IMR-90 (cell line): ENCODE measurements around the gene HMG20A. TPM values are rescaled to one million over a fixed set of nuclear protein-coding genes. Genes with fewer than 3 reads are reported as not detected.

Source experiments
- ATAC-seq: fragments of 200-7000 bp; cut with Tn5 transposase; 2 replicates; pipeline ENCODE4 v1.9.1; 2020; ENCODE audit warnings: low read depth, mild to moderate bottlenecking, moderate library complexity
- Bru-seq: library from RNA; stranded (reverse); fragments of 400-500 nt; gene quantifications from one replicate; lab custom pipeline; 2021; lab: Mats Ljungman, UMichigan
- BruChase-seq, 2 experiments: library from RNA; stranded (reverse); fragments of 400-500 nt; gene quantifications; one replicate each; lab custom pipeline; 2021; lab: Mats Ljungman, UMichigan
- BruUV-seq: library from RNA; stranded (reverse); fragments of 400-500 nt; replicated peaks from 2 replicates; lab custom pipeline; 2021; lab: Mats Ljungman, UMichigan
- CTCF ChIA-PET: fragments of 300-600 bp; formaldehyde crosslinking; extraction: SDS; loops from one replicate; lab custom pipeline; 2021; ENCODE audit warnings: antibody characterized with exemption; lab: Yijun Ruan, JAX
- POLR2A ChIA-PET: fragments of 300-600 bp; sonication (Branson Sonifier 250); formaldehyde crosslinking; loops from one replicate; lab custom pipeline; 2022; ENCODE audit warnings: antibody characterized with exemption; ENCODE audit not compliant: unreplicated experiment; lab: Charles Lee
- DNase-seq: peaks from one replicate; pipeline ENCODE4 v3.0.0; 2013
- H2AFZ ChIP-seq: replicated peaks from 2 replicates; pipeline ENCODE3; 2013; ENCODE audit warnings: low read length, mild to moderate bottlenecking; ENCODE audit not compliant: poor library complexity
- H2AK5ac ChIP-seq: 2 replicates; pipeline ENCODE4 v1.6.1; 2013; ENCODE audit warnings: low read depth, low read length, inconsistent platforms
- H2AK9ac ChIP-seq: replicated peaks from 2 replicates; pipeline ENCODE3; 2013; ENCODE audit warnings: mild to moderate bottlenecking, low read depth, low read length, moderate library complexity; ENCODE audit not compliant: poor library complexity
- H2BK120ac ChIP-seq: 2 replicates; pipeline ENCODE4 v1.6.1; 2013; ENCODE audit warnings: low read depth, low read length, inconsistent platforms
- H2BK15ac ChIP-seq: 3 replicates; pipeline ENCODE4 v1.6.1; 2013; ENCODE audit warnings: low read depth, low read length, inconsistent platforms
- H2BK20ac ChIP-seq: 2 replicates; pipeline ENCODE4 v1.6.1; 2013; ENCODE audit warnings: low read depth, mild to moderate bottlenecking, inconsistent platforms, low read length, moderate library complexity
- H2BK5ac ChIP-seq: 2 replicates; pipeline ENCODE4 v1.6.1; 2013; ENCODE audit warnings: mild to moderate bottlenecking, low read depth, low read length, inconsistent platforms; ENCODE audit not compliant: poor library complexity, severe bottlenecking
- H3K14ac ChIP-seq: replicated peaks from 2 replicates; pipeline ENCODE4 v1.6.1; 2013; ENCODE audit warnings: low read depth, low read length, inconsistent platforms
- H3K18ac ChIP-seq: 2 replicates; pipeline ENCODE4 v1.6.1; 2013; ENCODE audit warnings: low read depth, low read length, control low read depth
- H3K23ac ChIP-seq: 2 replicates; pipeline ENCODE4 v1.6.1; 2013; ENCODE audit warnings: low read depth, low read length, inconsistent platforms
- H3K27ac ChIP-seq: 2 replicates; pipeline ENCODE4 v1.5.1; 2013; ENCODE audit warnings: mild to moderate bottlenecking, control low read depth, low read length; ENCODE audit not compliant: insufficient read depth
- H3K27me3 ChIP-seq: 2 replicates; pipeline ENCODE4 v1.6.1; 2013; ENCODE audit warnings: low read length; ENCODE audit not compliant: control insufficient read depth, insufficient read depth
- H3K36me3 ChIP-seq: 2 replicates; pipeline ENCODE4 v1.6.1; 2013; ENCODE audit warnings: low read length, mixed read lengths; ENCODE audit not compliant: control insufficient read depth, insufficient read depth
- H3K4ac ChIP-seq: 2 replicates; pipeline ENCODE4 v1.6.1; 2013; ENCODE audit warnings: low read depth, low read length, inconsistent platforms
- H3K4me1 ChIP-seq: 2 replicates; pipeline ENCODE4 v1.6.1; 2013; ENCODE audit warnings: low read length, mixed read lengths; ENCODE audit not compliant: control insufficient read depth, insufficient read depth
- H3K4me2 ChIP-seq: 2 replicates; pipeline ENCODE4 v1.6.1; 2013; ENCODE audit warnings: low read depth, mild to moderate bottlenecking, control low read depth, low read length, moderate library complexity
- H3K4me3 ChIP-seq: 2 replicates; pipeline ENCODE4 v1.5.1; 2013; ENCODE audit warnings: low read depth, mild to moderate bottlenecking, control low read depth, low read length, moderate library complexity; ENCODE audit not compliant: insufficient read depth
- H3K56ac ChIP-seq: 2 replicates; pipeline ENCODE4 v1.6.1; 2013; ENCODE audit warnings: low read length, inconsistent platforms; ENCODE audit not compliant: insufficient read depth; ENCODE audit errors: extremely low read depth
- H3K79me1 ChIP-seq, 2 experiments: 2 replicates each; pipeline ENCODE4 v1.6.1; 2013; ENCODE audit warnings: low read length in 2 of 2, inconsistent platforms in 1 of 2, low read depth in 1 of 2
- H3K9ac ChIP-seq: 2 replicates; pipeline ENCODE4 v1.6.1; 2013; ENCODE audit warnings: low read depth, low read length, control low read depth
- H3K9me1 ChIP-seq: 2 replicates; pipeline ENCODE4 v1.6.1; 2013; ENCODE audit warnings: low read length, inconsistent platforms; ENCODE audit not compliant: insufficient read depth
- H3K9me3 ChIP-seq: 2 replicates; pipeline ENCODE4 v1.6.1; 2013; ENCODE audit warnings: low read length; ENCODE audit not compliant: control insufficient read depth, insufficient read depth
- H4K20me1 ChIP-seq: 2 replicates; pipeline ENCODE4 v1.6.1; 2013; ENCODE audit warnings: low read length, inconsistent platforms; ENCODE audit not compliant: insufficient read depth
- H4K5ac ChIP-seq: 2 replicates; pipeline ENCODE4 v1.6.1; 2013; ENCODE audit warnings: mild to moderate bottlenecking, low read depth, low read length, control low read depth
- H4K8ac ChIP-seq, 2 experiments: 2 replicates each; pipeline ENCODE4 v1.6.1; 2013; ENCODE audit warnings: low read depth in 2 of 2, low read length in 2 of 2, control low read depth in 1 of 2, inconsistent platforms in 1 of 2
- H4K91ac ChIP-seq: 2 replicates; pipeline ENCODE4 v1.6.1; 2013; ENCODE audit warnings: low read depth, low read length, inconsistent platforms; ENCODE audit not compliant: insufficient read depth
- CEBPB ChIP-seq: IDR thresholded peaks from 2 replicates; pipeline ENCODE4 v1.6.1; 2012; ENCODE audit warnings: low read depth, low read length, improper control_type of control experiment
- FOS ChIP-seq: fragments of 150-350 bp; IDR thresholded peaks from 2 replicates; pipeline ENCODE4 v1.6.1; 2016; ENCODE audit warnings: low read depth, low read length
- MAFK ChIP-seq: IDR thresholded peaks from 2 replicates; pipeline ENCODE4 v1.6.1; 2012; ENCODE audit warnings: low read depth, low read length, improper control_type of control experiment
- MAZ ChIP-seq: IDR thresholded peaks from 2 replicates; pipeline ENCODE4 v1.6.1; 2012; ENCODE audit warnings: low read depth, mild to moderate bottlenecking, low read length, improper control_type of control experiment, moderate library complexity, borderline replicate concordance
- POLR2A ChIP-seq: IDR thresholded peaks from 2 replicates; pipeline ENCODE4 v1.6.1; 2012; ENCODE audit warnings: mild to moderate bottlenecking, low read depth, low read length
- RCOR1 ChIP-seq: IDR thresholded peaks from 2 replicates; pipeline ENCODE4 v1.6.1; 2012; ENCODE audit warnings: mild to moderate bottlenecking, low read length, improper control_type of control experiment; ENCODE audit not compliant: insufficient replicate concordance
- SMC3 ChIP-seq: fragments of 150-350 bp; IDR thresholded peaks from 2 replicates; pipeline ENCODE4 v1.6.1; 2016; ENCODE audit warnings: low read depth, mild to moderate bottlenecking, antibody characterized with exemption, low read length, moderate library complexity
- WGBS, 2 experiments: methylation state at CpG; one replicate each; pipeline versions ENCODE4 v1.1.5 to v1.1.7; 2013; ENCODE audit warnings: missing lambda C conversion rate in 2 of 2; ENCODE audit not compliant: insufficient read length in 1 of 2; ENCODE audit errors: extremely low coverage in 2 of 2; 5-methylcytosine and 5-hydroxymethylcytosine counted together
- dilution Hi-C: fragments of 300-500 bp; cut with HindIII; formaldehyde crosslinking; loops from one replicate; pipeline ENCODE4 v1.14.3; 2018; ENCODE audit warnings: low sequenced_read_pairs; ENCODE audit not compliant: unreplicated experiment
- in situ Hi-C: fragments of 300-500 bp; cut with MboI; formaldehyde crosslinking; loops from 3 replicates; pipeline ENCODE4 v1.14.3; 2019; ENCODE audit warnings: low sequenced_read_pairs, inconsistent platforms, mixed read lengths
- intact Hi-C: fragments of 100-400 bp; cut with micrococcal nuclease; formaldehyde crosslinking; loops from 2 replicates; pipeline ENCODE4 v1.10.0; 2022
- long read RNA-seq: library from polyadenylated mRNA; unstranded; transcript quantifications from one replicate; pipeline ENCODE4 v2.0.0, GENCODE V29; 2021; ENCODE audit not compliant: unreplicated experiment
- polyA plus RNA-seq, 3 experiments: library from polyadenylated mRNA; depleted of rRNA; stranded (reverse); fragments of >200 nt; gene quantifications; 2 replicates each; pipeline ENCODE4 v1.2.3, GENCODE V29; 2012; ENCODE audit warnings: low replicate concordance in 1 of 3
- total RNA-seq: library from RNA; depleted of rRNA; stranded (reverse); fragments of >200 nt; gene quantifications from 2 replicates; pipeline ENCODE4 v1.2.3, GENCODE V29; 2012; rRNA removed
- TF ChIP-seq, protein P1 (sequence below): fragments of 150-350 bp; IDR thresholded peaks from 2 replicates; pipeline ENCODE4 v1.6.1; 2017; ENCODE audit warnings: mild to moderate bottlenecking, antibody characterized with exemption, low read length, low read depth

HMG20A gene
- total RNA-seq, result 25.3 and 28.6 TPM in 2 replicates
- polyA plus RNA-seq (2012; rRNA removed), result 22.0 and 22.3 TPM in 2 replicates
- polyA plus RNA-seq (2012; cell fraction: cytosol; rRNA removed), result 7.2 and 10.0 TPM in 2 replicates
- 13.0 and 45.0 TPM in 2 replicates for polyA plus RNA-seq (2012; cell fraction: nucleus; rRNA removed; ENCODE audit: low replicate concordance)
- Bru-seq, nascent RNA, result percentile 82 among the genes with signal in this experiment
- BruChase-seq, experiment 1, labeled RNA remaining after a 6-hour chase, result percentile 75 among the genes with signal in this experiment
- BruChase-seq, experiment 2, labeled RNA remaining after a 2-hour chase, result percentile 76 among the genes with signal in this experiment
- long read RNA-seq, full-length matches to known transcripts, result 17 of 25 reads
- long read RNA-seq, partial matches to known transcripts, result 4 of 25 reads
- long read RNA-seq, other reads (novel, unspliced or antisense), result 4 of 25 reads

DNA sequence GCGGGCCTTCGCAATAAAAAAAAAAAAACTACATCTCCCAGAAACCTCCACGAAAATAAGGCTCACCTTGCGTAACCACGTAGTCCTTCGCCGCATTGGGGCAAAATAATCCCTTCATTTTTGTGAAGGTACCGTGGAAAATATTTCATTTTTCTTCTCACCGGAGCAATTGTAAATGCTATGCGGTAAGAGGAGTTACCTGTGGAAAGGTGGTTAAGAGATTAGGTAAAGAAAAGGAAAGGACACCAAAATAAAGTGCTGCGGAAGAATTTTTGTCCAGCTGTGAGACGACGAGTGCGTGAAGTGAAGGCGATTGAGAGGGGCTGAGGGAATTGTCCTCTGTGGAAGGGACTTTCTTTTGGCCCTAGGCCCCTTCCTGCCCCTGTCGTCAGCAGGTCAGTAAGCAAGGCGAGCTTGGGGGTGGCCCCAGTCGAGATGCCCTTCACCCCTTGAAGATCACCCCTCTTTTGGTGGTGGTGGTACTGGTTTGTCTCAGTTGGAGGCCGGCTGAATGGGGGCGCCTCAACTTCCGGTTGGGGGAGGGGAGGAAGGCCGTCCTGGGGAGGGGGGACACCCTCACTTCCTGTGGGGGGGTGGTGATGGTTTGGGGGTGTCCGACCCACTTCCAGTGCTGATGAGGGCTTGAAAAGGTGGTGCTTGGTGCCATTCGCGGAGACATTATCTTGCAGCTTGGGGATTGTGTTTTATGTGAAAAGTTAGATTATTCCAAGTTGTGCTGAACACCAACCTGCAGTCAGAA lies at the start of gene HMG20A:
HMG20A (plus strand) TSS at position 279 of the 760 bp plus-strand sequence. CDS start 37,520 bp downstream, outside the sequence.
- dilution Hi-C loops (no loop called here), in situ Hi-C loops (no loop called here), intact Hi-C loops (loop anchor here (2.0 kb wide), 4 partner anchors 36 to 234 kb away; no protein-coding TSS in a partner anchor)
- Histone ChIP-seq H2BK120ac (peak within 1 kb of the TSS; percentile 93), H3K4me2 (peak within 1 kb of the TSS; percentile 97), H3K56ac (peak within 1 kb of the TSS; percentile 97), H3K9ac (peak within 1 kb of the TSS; percentile 98), H2AK5ac (peak within 1 kb of the TSS; percentile 93), H2BK5ac (peak within 1 kb of the TSS; percentile 96), H3K27me3 (no peaks in the 10 kb centered on the region), H4K91ac (peak within 1 kb of the TSS; percentile 93), H3K4me1 (peaks cover 11% of the 10 kb centered on the region), H3K79me1 (peaks cover 18 to 53% of the 10 kb centered on the region in 2 experiments), H2BK15ac (peak within 1 kb of the TSS; percentile 89), H3K9me1 (peaks cover 5% of the 10 kb centered on the region), H3K36me3 (no peaks in the 10 kb centered on the region), H4K5ac (peak within 1 kb of the TSS; percentile 98), H4K20me1 (peaks cover 33% of the 10 kb centered on the region), H3K18ac (peak within 1 kb of the TSS; percentile 91), H2AFZ (peak within 1 kb of the TSS; percentile 99), H2AK9ac (peak within 1 kb of the TSS; percentile 97), H3K27ac (peak within 1 kb of the TSS; percentile 99), H2BK20ac (peak within 1 kb of the TSS; percentile 92; the same call in 1 of the 2 replicates), H3K14ac (peak within 1 kb of the TSS; percentile 99), H4K8ac (peak within 1 kb of the TSS; percentile 87 to 98), H3K4me3 (peak within 1 kb of the TSS; percentile 94), H3K9me3 (no peaks in the 10 kb centered on the region), H3K4ac (peak within 1 kb of the TSS; percentile 97), H3K23ac (peak within 1 kb of the TSS; percentile 95)
- POLR2A ChIA-PET, result no interaction called here
- CTCF ChIA-PET, result interaction anchor here (1.1 to 1.5 kb wide), 2 partner anchors 41 to 123 kb away, joined by 3 to 6 read pairs; no protein-coding TSS in a partner anchor
- 0% methylated on average over 1 of the region's 25 CpGs; no CpG with 5 or more reads in 1 of the 2 experiments for WGBS, 2 experiments
- no peak for ATAC-seq
- TF ChIP-seq RCOR1, result no peak
- no peak for TF ChIP-seq SMC3
- no peak for TF ChIP-seq MAFK
- TF ChIP-seq MAZ, result peak; percentile 54; the same call in 1 of the 2 replicates
- peak; percentile 96 for TF ChIP-seq CEBPB
- TF ChIP-seq POLR2A, result peak; percentile 54; the same call in 1 of the 2 replicates
- TF ChIP-seq, protein P1, sequence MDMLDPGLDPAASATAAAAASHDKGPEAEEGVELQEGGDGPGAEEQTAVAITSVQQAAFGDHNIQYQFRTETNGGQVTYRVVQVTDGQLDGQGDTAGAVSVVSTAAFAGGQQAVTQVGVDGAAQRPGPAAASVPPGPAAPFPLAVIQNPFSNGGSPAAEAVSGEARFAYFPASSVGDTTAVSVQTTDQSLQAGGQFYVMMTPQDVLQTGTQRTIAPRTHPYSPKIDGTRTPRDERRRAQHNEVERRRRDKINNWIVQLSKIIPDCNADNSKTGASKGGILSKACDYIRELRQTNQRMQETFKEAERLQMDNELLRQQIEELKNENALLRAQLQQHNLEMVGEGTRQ, result no peak
- TF ChIP-seq FOS, result no peak
- no TSS peak for BruUV-seq
- peak; percentile 87 for DNase-seq
